GM21737 (cell line): ENCODE data around the gene DGCR2.

Source experiments
- ATAC-seq: cut with Tn5 transposase; IDR thresholded peaks from one replicate; pipeline ENCODE4 v1.9.1; 2021; ENCODE audit warnings: mild to moderate bottlenecking, moderate library complexity; ENCODE audit not compliant: unreplicated experiment

DGCR2 gene

GRCh38 chr22:19127329-19128008 is 5.3 kb upstream of the DGCR2 start:
- ATAC-seq = no peak

- no peak for ATAC-seq
These were observed 4.4 kb upstream of the DGCR2 start for GRCh38 chr22:19126309-19127273.

GRCh38 chr22:19125474-19126308 is 3.5 kb upstream of the DGCR2 start:
- no peak for ATAC-seq

- ATAC-seq = no peak
These were observed 2.8 kb upstream of the DGCR2 start for GRCh38 chr22:19125011-19125410.

- ATAC-seq = no peak
These were observed 2.2 kb upstream of the DGCR2 start for GRCh38 chr22:19124377-19124776.

- no peak for ATAC-seq
These were observed 1.7 kb upstream of the DGCR2 start for GRCh38 chr22:19123936-19124335.

- no peak for ATAC-seq
These were observed 710 bp upstream of the DGCR2 start for GRCh38 chr22:19122752-19123492.

- ATAC-seq = peak; percentile 10
These were observed 525 bp downstream of the DGCR2 start for GRCh38 chr22:19121631-19122142.

- ATAC-seq = peak; percentile 8
These were observed 1.2 kb downstream of the DGCR2 start for GRCh38 chr22:19120829-19121630.

GRCh38 chr22:19119949-19120348 is 2.3 kb downstream of the DGCR2 start:
- no peak for ATAC-seq

- peak; percentile 48 for ATAC-seq
These were observed 3.8 kb downstream of the DGCR2 start for GRCh38 chr22:19118329-19118880.

- ATAC-seq = no peak
These were observed 5.1 kb downstream of the DGCR2 start for GRCh38 chr22:19117111-19117512.

GRCh38 chr22:19115628-19116027 is 6.6 kb downstream of the DGCR2 start:
- ATAC-seq = no peak

GRCh38 chr22:19114984-19115552 is 7.1 kb downstream of the DGCR2 start:
- no peak for ATAC-seq

GRCh38 chr22:19113429-19113828 is 8.8 kb downstream of the DGCR2 start:
- no peak for ATAC-seq

- ATAC-seq = no peak
These were observed 10.6 kb downstream of the DGCR2 start for GRCh38 chr22:19111584-19111983.

GRCh38 chr22:19111140-19111539 is 11.1 kb downstream of the DGCR2 start:
- ATAC-seq = no peak

GRCh38 chr22:19110646-19111045 is 11.6 kb downstream of the DGCR2 start:
- ATAC-seq = no peak

- no peak for ATAC-seq
These were observed 12.2 kb downstream of the DGCR2 start for GRCh38 chr22:19110064-19110458.
